Activated CD8-positive, alpha-beta memory T cell treated with anti-CD3 and anti-CD28 coated beads, Interleukin-2, amount 50 U/mL, for 48 hours (primary cell): ENCODE results near the gene TMEM237.
A peak's percentile ranks its signal among the peaks of the same experiment; 100 is the strongest.
"Not testable (repeated sequence)": the region's sequence is repeated elsewhere in the genome, so short reads cannot be mapped to it uniquely, and the experiment has no call there.

Experiments
- DNase-seq: peaks from one replicate; pipeline ENCODE4 v3.0.0-alpha.2; 2020

Gene TMEM237

GRCh38 chr2:201643216-201643890, at the start of gene TMEM237:
Gene TMEM237, minus strand, starts transcription at chr2:201643503. Its CDS starts 103 bp downstream, at chr2:201643400.
- DNase-seq = peak; percentile 75

- no peak for DNase-seq
These were observed 41.9 kb upstream of the TMEM237 start for GRCh38 chr2:201685156-201685555.

- DNase-seq = peak; percentile 56
These were observed 37.4 kb upstream of the TMEM237 start for GRCh38 chr2:201680743-201681142.

GRCh38 chr2:201678401-201678800, 35.1 kb upstream of the TMEM237 start:
- no peak for DNase-seq

- no peak for DNase-seq
These were observed 32.2 kb upstream of the TMEM237 start for GRCh38 chr2:201675454-201675853.

- no peak for DNase-seq
These were observed 31.5 kb upstream of the TMEM237 start for GRCh38 chr2:201674794-201675193.

- DNase-seq = no peak
These were observed 31.0 kb upstream of the TMEM237 start for GRCh38 chr2:201674298-201674697.

GRCh38 chr2:201673546-201673945, 30.2 kb upstream of the TMEM237 start:
- DNase-seq = no peak

GRCh38 chr2:201671205-201671604, 27.9 kb upstream of the TMEM237 start:
- DNase-seq = not testable (repeated sequence)

- no peak for DNase-seq
These were observed 26.6 kb upstream of the TMEM237 start for GRCh38 chr2:201669865-201670264.

GRCh38 chr2:201668402-201668910, 25.2 kb upstream of the TMEM237 start:
- no peak for DNase-seq

GRCh38 chr2:201664334-201664733, 21.0 kb upstream of the TMEM237 start:
- no peak for DNase-seq

- DNase-seq = no peak
These were observed 18.1 kb upstream of the TMEM237 start for GRCh38 chr2:201661366-201661765.

GRCh38 chr2:201660293-201660895, 17.1 kb upstream of the TMEM237 start:
- DNase-seq = no peak

- no peak for DNase-seq
These were observed 13.4 kb upstream of the TMEM237 start for GRCh38 chr2:201656740-201657139.

- DNase-seq = no peak
These were observed 12.8 kb upstream of the TMEM237 start for GRCh38 chr2:201656102-201656501.

- no peak for DNase-seq
These were observed 11.5 kb upstream of the TMEM237 start for GRCh38 chr2:201654616-201655384.

GRCh38 chr2:201653221-201653620, 9.9 kb upstream of the TMEM237 start:
- no peak for DNase-seq

GRCh38 chr2:201649442-201649841, 6.1 kb upstream of the TMEM237 start:
- DNase-seq = no peak

- no peak for DNase-seq
These were observed 4.1 kb upstream of the TMEM237 start for GRCh38 chr2:201647431-201647830.

GRCh38 chr2:201644001-201644400, 698 bp upstream of the TMEM237 start:
- DNase-seq = no peak

- peak; percentile 95 for DNase-seq
These were observed 606 bp downstream of the TMEM237 start for GRCh38 chr2:201642579-201643215.

GRCh38 chr2:201642086-201642578, 1.2 kb downstream of the TMEM237 start:
- DNase-seq = no peak
